Renal pelvis (tissue), 4 donors: ENCODE data around the gene UTRN. TPM values are rescaled to one million over a fixed set of nuclear protein-coding genes. Genes with fewer than 3 reads are reported as not detected.

Experiments used
- DNase-seq: peaks from one replicate; pipeline ENCODE4 v3.0.0-alpha.2; 2013
- polyA plus RNA-seq, 3 donors: library from polyadenylated mRNA; unstranded; fragments of 120-200 nt; gene quantifications; one replicate each; pipeline ENCODE4 v1.2.1, GENCODE V29; 2013; ENCODE audit not compliant: insufficient read length in 3 of 3

UTRN gene
- polyA plus RNA-seq, 3 donors, result 142 to 176 (median 153) TPM

DNA sequence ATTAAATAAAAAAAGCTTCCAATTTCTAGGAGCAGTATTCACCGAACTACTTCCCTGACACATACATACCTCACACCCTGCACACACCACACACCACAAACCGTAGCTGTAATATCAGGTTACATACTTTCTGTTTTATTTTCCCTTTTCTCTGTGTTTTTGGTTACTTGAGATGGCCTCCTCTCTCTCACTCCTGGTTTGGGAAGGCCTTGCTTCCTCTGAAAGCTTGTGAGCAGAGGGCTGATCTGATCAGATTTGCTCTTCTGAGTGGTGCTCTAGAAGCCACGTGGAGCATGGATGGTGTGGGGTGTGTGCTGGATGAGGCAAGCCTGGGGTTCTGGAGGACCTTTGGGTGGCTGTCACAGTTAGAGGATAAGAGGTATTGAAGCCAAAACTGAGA lies 20.9 kb downstream of the UTRN start:
- DNase-seq, result no peak

DNA sequence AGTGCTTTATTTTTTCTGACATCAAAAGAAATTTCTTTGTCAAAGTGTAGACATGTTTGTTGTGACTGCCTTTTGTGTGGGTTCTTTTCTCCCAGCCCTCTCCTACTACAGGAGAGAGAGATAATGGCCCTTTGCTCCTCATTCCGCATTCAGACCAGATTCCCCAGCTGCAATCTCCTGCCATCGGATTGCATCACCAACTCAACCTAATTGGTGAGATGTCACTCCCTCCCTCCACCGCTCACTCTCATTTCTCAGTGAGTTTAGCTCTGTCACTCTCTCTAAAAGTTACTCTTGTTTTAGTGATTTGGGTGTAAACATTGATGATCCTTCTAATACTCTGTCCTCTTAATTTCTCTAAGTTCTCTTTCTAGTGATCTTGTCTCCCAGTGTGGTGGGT lies 22.7 kb downstream of the UTRN start:
- DNase-seq, result no peak

DNA sequence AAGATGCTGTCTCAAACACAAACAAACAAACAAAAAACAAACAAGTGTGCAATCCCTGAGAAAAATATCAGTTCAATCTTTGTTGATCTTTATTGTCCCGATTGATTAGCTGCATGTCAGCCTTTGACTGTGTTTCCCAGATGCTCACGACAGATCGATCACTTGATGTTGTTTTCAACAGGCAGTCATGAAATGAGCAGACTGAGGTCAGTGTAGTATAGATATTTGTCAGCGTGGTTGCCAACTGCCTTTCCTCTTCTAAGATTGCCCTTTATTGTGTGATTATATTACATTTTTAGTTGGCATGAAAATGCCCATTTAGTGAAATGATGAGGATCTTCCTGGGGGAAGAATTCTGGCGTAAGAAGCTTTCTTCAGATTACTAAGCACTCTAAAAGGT lies 25.6 kb downstream of the UTRN start:
- DNase-seq, result no peak

DNA sequence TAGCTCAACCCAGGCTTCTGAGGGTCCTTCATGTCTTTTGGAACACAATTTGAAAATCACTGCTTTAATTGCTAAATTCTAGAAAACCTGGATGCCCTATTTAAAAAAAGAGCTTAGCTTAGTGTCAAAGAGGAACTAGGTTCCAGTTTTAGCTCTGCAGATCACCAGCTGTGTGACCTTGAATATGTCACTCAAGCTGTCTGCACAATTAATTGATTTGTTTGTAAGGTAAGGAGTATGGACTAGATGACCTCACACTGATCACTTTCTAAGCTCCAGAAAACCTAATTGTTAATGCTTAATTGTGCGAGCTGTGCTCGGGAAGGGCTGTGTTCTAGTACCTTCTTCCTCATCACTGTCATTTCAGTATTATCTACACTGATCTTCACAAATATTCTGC lies 26.2 kb downstream of the UTRN start:
- no peak for DNase-seq

DNA sequence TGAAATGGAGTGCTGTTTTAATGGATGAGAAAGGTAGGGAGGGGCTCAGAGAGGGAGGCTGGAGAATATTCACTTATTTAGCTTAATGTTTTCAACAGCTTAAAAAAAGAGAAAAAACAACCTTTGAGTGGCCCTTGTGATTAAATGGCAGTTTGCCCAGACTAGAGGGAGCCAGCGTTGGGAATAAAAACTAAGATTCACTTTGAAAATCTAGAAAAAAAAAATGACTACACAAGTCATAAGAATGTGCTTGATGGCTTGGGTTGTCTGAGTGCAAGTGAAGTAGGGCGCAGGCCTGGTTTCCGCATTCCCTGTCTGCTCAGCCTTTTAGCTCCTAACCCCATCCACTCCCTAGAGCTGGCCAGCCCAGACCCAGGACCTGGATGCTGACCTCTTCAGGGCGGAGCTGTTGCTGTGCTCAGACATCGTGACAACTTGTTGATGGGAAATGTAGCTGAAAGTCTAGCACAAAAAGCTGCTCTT lies 28.9 kb downstream of the UTRN start:
- peak; percentile 62 for DNase-seq

DNA sequence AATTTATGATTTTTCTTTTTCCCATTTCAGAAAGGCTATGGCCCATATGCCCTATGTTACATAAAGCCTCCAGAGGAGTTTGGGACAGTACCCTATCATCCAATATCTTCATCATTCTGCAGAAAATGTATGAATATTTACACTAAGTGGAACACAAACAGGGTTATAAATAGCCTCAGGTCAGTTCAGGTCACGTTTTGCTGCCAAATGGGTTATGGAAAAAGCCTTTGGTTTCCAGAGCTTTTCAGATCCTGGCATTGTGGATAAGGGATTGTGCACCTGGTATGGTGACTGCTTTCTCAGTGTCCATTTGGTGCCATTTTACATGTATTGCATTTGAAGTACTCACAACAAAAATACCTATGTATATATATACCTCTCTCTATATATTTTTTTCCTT lies 29.4 kb downstream of the UTRN start:
- no peak for DNase-seq

DNA sequence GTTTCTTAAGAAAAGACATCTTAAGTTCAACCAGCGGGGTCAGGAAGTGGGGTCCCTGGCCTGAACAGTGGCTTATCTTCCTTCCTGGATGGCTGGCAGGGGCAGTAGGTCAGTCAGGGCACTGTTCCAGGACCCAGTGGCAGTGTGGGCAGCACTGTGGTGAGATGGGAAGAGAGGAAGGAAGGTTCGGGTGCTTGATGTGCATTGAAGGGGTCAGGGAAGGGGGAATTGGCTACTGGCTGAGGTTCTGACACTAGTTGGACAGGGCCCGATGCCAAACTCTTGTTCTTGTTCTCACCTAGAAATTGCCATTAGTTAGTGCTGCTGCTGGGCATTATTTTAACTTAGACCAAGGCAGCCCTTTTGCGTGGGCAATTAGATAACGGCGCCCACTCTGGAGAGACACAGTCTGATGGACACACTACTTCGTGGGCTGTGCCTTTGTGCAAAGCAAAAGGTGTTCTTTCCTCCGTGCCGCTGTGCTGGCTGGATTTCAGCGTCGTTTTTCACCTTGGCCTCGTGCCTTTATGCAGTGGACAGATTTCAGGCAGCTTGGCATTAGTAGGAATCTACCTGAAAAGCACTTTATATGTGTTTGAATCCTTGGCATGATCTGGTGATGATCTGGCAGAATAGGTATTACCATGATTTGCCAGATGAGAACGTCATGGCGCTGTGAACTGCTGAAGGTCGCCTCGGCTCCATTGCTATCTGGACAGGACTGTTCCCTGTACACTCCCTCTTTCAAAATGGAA lies 30.3 kb downstream of the UTRN start:
- DNase-seq, result no peak

DNA sequence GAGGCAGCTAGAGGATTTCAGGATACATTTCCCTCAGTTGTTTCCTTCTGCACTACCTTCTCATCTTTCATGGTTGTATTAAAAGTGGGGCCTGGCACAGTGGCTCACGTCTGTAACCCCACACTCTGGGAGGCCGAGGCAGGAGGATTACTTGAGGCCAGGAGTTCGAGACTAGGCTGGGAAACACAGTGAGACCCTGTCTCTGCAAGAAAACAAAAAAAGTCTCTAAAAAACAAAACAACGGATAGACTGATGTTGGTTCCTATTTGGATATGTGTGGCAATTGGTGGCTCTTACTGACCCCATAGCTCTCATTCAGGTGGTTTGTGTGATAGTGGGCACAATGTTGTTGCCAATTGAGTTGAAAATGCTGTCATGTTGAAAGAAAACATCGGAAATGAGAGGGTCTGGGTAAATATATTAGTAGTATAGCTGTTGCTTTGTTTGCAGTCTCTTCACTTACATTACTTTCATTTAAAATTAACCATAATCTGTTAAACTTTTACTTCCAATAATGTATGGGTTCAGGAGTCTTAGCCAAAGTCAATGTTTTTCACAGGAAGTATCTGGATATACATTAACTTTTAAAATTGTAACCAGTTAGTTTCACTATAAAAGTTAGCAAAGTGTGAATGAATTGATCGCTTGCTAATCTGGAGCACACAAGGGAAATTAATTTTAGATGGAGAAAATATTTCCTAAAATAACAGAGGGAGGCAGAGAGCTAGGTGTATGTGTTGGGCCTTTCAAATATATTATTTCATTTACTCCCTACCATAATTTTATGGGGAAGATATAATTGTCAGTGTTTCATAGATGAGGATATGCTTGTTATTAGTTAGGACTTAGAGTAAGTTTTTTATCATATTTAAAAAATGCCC lies 31.1 kb downstream of the UTRN start:
- DNase-seq, result no peak

DNA sequence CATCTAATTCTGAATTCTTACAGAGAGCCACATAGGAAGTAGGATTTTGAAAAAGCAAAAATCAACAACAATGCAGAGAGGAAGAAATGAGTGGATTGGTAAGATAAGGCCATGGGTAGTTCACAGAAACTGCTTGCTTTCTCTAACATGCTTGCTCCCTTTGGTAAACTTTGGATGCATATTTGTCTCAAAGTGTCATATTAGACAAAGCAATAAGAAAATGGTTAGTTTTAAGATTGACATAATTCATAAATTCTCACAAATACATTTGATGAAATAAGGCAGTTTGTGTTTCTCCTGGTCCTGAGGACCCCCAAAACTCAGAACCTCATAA lies 31.7 kb downstream of the UTRN start:
- no peak for DNase-seq

DNA sequence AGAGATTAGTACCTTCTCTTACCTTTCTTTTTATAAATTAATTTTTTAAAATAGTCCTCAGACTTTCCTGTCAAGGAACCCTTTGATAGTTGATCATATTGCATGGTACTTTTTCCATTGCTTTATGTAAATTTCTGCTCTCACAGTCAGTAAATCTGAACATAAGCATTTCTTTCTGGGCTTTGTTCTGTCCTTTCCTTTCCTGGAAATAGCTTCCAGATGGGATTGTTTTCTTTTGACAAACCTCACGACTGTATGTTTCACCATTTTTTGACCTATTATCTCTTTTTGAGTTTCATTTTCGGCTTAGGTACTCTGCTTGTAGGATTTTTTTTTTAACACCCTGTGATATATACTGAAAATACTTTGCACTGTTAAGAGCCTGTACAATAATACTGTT lies 32.6 kb downstream of the UTRN start:
- DNase-seq, result no peak

DNA sequence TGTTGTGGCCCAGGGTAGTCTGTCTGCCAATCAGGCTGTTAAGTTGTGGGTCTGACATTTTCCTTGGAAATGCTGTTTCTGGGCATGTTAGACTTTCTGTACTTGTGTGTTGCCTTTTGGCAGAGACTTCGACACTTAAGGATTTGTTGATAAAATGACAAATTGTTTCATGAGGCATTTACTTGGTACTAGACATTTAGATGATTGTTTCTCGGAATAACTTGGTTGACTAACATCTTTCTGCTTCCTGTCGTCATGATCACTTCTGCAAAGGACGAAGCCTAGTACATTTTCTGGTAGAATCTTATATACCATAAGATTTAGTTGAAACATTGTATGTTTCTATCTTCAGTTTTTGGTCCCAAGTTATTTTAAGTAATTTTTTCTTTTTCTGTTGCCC lies 34.1 kb downstream of the UTRN start:
- DNase-seq, result no peak

DNA sequence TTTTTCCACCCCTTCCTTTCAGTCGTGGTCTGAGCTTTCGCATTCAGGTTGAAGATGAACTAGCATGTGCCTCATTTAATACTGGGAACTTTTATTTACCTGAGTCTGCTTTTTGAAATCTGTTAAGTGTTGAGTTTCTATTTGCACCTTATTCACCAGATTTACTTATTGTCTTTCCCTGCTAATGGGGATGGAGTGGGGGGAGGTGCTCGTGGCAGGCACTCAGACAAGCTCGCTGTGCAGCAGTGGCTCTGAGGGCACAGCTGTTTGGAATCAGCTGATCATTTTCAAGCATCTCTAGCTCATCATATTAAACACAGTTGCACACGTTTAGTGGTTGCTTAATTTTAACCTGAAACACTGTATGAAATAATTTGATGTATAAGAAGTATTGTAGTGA lies 35.6 kb downstream of the UTRN start:
- DNase-seq, result no peak

DNA sequence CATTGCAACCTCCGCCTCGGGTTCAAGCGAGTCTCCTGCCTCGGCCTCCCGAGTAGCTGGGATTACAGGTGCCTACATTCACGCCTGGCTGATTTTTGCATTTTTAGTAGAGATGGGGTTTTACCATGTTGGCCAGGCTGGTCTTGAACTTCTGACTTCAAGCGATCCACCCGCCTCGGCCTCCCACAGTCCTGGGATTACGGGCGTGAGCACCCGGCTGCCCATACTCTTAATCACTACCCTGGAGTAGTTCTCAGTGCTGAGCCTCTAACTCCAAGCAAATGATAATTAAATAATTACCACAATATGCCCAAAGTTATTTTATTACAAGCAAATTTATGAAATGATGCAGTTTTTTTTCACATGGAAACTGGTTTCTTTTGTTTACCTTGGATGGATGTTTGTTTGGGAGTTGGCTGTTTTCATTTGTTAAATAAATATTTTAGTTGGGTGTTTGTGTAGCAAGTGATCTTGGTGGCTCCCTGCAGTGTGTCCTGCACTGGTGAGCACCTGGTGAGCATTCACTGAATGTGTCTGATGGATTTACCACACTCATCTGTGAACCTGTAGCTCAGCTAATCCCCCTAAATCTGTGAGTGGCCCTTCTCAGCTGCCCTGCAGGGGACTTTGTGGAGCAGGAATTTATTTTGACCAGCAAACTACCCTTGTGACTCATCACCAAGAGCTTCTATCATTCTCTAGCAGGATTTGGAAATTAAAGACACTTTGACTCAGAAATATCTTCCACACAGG lies 36.9 kb downstream of the UTRN start:
- DNase-seq, result no peak

DNA sequence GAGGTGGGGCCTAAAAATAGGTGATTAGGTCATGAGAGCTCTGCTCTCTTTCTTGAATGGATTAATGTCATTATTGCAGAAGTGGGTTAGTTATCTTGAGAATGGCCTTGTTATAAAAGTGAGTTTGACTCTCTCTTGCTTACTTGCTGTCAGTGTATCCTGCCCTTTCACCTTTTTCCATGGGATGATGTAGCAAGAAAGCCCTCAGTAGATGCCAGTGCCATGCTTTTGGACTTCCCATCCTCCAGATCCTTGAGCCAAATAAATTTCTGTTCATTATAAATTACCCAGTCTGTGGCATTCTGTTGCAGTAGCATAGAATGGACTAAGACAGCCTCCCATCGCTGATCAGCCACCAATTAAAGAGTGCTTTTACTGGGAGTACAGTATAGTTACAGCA lies 40.1 kb downstream of the UTRN start:
- no peak for DNase-seq

DNA sequence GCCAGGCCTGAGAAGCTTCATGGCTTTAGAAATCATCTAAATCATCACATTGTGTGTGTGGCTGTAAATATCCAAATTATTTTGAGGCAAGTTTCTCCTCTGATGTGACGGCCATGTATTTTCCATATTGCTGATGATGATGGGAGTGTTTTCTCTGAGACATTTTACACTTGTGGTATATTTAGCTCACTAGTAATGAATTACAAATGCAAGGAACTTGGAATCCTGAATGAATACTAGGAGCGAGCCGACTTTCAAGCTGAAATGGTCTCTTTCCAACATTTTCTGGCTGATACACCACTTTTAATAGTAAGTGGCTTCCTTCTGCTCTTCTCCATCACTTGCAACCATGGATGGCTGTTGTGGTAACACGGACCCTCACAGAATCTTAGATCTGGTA lies 41.3 kb downstream of the UTRN start:
- DNase-seq, result no peak

DNA sequence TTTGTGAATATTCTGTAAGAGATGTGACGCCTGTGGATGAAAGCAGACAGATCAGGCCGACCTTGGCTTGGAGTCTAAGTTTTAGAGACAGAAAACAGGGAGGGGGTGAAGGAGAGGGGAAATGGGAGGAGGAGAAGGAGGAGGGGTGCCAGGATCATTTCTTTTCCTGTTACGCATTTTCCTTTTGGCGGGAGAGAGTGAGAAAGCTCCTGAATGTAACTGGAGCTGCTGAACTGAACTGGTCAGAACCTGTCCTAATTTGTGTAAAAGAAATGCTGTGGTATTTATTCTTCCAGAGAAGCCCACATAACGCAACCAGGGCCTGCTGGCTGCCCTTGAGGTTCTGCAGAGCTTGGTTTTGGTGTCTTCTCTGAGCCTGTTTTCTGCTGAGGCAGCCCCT lies 41.9 kb downstream of the UTRN start:
- peak; percentile 42 for DNase-seq

DNA sequence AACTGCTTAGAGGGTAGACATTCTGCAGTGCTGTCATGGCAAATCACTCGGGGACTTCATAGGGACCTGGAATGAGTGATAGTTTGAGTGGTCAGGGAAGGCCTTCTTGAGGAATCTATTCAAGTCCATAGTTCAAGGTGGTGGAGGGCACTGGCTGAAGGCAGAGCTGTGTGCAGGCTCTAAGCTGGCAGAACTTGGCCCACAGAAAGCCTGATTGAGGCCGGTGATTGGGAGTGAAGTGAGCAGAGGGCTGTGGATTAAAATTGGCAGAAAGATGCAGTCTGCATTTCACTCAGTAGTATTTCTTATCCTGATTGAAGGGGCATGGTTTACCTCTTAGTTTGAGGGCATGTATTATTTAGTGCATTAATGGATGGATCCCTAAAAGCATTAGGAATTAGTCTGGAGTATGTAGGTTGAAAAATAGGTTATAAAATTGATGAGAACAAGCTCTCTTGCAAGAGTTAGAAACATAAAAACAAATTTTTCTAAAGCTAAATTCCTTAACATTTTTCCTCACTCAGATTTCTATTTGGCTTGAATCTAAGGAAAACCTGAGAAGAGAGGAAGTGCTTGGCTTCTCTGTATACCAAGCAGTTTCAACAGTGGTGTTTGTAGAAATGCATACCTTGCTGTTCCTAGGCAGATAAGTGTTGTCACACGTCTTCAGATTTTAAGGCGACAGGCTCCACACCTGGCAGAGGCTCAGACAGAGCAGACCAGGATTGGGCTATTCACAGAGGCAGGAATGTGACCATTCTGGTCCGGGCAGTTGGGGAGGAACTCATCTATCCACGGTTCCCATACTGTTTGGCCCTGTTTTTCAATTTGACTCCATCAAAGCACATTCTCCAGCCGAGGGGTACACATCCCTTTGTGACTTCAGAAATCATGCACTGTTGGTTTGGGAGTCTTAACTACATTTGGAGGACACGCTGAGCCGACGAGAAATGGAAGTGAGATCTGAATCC lies 45.2 kb downstream of the UTRN start:
- DNase-seq, result peak; percentile 48

DNA sequence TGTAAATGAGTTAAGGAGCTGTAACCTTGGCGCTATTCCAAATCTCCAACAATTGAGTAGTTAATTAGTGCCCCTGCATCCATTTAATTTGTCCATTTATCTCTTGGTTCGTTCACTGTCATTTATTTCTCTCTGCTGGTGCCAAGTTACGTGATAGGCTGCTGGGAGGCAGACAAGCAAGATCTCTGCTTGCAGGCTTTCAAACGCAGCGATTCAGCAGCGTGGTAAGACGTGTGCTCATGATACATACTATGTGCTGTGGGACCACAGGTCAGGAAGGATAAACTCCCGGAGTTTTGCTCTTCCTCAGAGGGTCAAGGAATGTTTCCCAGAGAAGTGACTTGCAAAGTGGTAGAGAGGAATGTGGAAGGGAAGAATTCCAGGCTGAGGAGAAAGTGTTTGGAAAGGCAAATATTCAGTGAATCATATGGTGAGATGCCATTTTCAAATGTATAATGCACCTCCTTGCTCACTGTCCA lies 46.4 kb downstream of the UTRN start:
- no peak for DNase-seq

DNA sequence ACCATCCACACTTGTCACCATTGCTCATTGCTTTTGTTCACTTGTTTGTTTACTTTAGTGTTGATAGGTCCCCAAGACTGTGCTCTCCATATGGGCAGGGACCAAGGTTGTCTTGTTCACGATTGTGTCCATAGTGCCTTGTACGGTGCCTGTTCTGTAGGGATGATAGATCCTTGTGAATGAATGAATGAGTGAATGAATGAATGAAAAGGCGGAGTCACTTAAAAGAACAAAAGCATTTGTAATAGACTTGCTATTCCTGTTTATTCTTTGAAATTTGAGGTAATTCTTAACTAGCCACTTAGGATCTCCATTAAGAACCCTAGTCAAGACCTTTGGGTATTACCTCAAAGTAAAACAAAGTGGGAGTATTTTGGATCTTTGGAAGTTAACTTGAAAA lies 47.0 kb downstream of the UTRN start:
- no peak for DNase-seq

DNA sequence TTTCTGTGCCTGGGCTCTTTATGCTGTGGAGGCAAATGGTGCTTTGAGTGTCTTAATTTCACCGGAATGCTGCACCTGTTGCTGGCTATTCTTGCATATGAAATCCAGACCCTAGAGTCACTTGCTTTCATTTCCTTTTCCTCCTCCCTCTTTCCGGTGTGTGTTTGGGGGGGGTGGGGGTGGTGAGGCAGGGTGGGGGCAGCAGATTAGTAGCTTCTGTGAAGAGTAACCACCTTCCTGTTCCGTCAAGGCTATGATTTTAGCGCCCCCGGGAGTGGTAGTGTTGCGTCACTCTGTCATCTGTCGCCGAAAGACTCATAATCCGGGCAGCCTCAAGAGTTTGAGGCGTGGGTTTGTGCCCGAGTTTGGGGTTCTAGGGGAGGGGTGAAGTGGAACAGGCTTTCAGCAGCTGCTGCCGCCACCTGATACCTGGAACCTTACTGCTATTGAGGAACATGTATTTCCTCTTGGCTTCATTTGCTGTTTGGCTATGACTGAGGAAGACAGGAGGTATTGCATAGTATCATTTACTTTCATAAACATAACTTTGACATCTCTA lies 49.1 kb downstream of the UTRN start:
- DNase-seq, result no peak
